GM12801 (cell line): Measurements from ENCODE around the gene MAGEB4.

ENCODE experiments used
- CTCF ChIP-seq: IDR thresholded peaks from one replicate; pipeline ENCODE4 v1.5.1; 2011; ENCODE audit warnings: control low read depth; ENCODE audit not compliant: insufficient read length; ENCODE audit errors: extremely low read depth

The MAGEB4 gene

DNA sequence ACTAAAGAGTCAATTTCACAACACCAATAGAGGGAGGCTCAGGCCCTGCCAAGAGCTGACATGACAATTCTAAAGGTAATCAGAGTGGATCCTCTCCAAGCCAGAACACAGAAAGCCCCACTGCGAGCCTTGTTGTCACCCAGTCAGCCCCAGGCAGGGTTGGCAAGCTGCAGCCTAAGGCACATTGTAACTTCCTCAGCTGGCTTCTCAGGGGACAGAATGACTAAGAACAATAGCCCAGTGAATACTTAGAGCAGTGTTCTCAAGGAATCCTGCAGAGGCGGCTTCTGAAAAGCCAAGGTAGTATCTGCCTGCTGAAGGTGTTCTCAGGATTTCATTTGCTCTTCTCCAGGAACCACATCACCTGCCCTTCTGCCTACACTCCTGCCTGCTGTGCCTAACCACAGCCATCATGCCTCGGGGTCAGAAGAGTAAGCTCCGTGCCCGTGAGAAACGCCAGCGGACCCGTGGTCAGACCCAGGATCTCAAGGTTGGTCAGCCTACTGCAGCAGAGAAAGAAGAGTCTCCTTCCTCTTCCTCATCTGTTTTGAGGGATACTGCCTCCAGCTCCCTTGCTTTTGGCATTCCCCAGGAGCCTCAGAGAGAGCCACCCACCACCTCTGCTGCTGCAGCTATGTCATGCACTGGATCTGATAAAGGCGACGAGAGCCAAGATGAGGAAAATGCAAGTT, at the start of gene MAGEB4:
Gene MAGEB4 (plus strand): TSS at position 277 of the 692 bp plus-strand sequence. CDS start 136 bp downstream, at position 413.
- TF ChIP-seq CTCF = no peak

DNA sequence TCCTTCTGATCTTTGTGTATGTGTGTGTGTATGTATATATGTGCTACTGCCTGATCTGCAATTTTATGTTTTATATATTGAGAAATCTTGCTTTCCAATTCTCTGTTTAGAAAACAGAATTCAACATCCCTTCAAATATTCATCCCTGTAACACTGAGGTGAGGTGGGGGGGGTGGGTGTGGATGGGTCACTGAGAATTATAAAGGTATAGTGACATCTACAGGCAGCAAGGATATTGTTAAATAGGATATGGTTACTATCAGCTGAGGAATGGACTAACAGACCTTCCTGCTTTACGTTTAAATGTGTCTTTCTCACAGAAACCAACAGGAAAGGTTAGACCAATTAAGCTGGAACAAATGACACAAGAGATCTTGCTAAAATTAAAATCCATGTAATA, 45.5 kb upstream of the MAGEB4 start:
- no peak for TF ChIP-seq CTCF

DNA sequence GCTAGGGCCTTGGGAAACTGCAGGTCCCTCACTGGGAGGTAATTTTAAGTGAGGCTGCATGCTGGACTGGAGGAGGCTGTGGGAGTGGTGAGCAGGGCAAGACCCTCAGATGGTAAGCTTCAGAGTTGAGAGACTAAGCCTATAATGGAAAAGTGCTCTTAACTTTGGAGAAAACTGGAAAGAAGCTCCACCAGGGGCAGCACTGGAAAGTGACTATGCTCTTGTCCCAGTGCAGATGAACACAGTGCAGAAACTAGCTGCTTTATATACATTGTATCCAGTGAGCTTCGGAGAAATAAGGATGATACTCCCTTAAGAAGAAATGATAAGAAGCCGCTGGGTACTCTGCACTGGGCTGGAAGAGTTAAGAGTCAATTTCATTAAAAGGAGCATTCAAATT, 29.6 kb upstream of the MAGEB4 start:
- no peak for TF ChIP-seq CTCF

DNA sequence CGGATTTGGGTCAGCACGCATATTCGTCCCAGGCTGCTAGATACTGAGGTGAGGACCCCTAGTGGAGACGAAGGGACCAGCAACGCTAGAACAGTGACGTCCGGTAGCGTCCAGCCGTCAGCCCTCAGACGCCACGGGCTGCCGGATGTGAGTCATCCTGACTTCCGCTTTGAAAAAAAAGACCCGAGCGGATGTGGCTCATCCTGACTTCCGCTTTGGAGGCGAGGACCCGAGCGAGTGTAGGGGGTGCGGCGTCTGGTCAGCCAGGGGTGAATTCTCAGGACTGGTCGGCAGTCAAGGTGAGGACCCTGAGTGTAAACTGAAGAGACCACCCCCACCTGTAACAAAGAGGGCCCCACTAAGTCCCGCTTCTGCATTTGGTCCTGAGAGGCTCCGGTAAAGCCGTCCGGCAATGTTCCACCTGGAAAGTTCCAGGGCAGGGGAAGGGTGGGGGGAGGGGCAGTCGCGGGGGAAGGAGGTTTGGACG, 26.4 kb upstream of the MAGEB4 start, which contains the start of gene MAGEB2:
Gene MAGEB2 (plus strand): TSS at position 207 of the 487 bp plus-strand sequence. CDS start 3,018 bp downstream, outside the sequence.
- TF ChIP-seq CTCF = no peak

DNA sequence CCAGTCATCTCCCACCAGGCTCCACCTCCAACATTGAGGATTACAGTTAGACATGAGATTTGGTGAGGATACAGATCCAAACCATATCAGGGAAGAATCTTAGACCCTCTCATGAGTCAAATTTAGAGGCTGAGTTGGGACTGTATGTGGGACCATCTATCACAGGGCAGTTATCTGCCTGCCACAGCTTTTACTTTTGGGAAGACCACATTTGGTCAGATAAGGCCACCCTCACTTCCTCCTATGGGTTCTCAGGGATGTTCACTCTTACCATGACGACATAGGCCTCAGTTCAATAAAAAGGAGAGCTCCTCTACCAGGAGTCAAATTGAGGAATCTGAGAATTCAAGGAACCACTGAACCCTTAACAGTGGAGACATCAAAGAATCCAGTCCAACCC, 24.3 kb upstream of the MAGEB4 start:
- no peak for TF ChIP-seq CTCF

GRCh38 chrX:30219372-30219771, 22.4 kb upstream of the MAGEB4 start:
- TF ChIP-seq CTCF = no peak

DNA sequence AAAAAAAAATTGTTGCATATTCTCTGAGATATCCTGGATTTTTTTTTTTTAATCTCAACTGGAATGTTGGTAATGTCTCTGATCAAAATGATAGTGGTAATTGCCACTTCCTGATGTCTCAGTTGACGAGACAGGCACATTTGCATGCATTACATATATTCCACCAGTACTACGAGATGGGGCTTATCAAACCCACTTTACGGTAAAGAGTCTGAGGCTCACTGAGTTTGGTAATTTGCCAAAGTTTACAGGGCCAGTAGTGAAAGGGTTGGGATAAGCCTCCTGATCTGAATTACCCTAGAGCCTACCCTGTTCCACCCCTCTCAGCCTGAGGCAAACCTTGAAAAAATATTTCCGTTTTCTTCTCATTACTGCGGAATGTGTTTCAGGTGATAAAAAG, 21.1 kb upstream of the MAGEB4 start:
- TF ChIP-seq CTCF = no peak
